ENCODE data around the gene CRYBG1.
A peak's percentile ranks its signal among the peaks of the same experiment; 100 is the strongest.

Gene CRYBG1

DNA sequence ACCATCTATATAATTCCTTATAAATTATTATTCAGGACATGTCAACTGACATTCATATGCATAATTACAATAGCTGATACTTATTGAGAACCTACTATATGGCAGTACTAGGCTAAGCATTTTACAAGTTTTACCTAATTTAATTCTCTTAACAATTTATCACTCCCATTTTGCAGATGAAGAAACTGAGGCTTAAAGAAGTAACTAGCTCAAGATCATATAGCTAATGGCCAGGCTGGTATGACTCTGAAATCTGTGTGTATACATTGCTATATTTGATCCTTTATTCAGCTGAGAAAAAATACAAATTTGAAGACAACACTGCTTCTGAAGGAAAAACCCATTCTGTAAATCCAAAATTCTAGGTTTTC is 85.0 kb downstream of the CRYBG1 start:
- no peak overlapping the region for H3K4me3 ChIP-seq (ENCODE audit: low read depth, low read length)
- TF ChIP-seq, protein P1, sequence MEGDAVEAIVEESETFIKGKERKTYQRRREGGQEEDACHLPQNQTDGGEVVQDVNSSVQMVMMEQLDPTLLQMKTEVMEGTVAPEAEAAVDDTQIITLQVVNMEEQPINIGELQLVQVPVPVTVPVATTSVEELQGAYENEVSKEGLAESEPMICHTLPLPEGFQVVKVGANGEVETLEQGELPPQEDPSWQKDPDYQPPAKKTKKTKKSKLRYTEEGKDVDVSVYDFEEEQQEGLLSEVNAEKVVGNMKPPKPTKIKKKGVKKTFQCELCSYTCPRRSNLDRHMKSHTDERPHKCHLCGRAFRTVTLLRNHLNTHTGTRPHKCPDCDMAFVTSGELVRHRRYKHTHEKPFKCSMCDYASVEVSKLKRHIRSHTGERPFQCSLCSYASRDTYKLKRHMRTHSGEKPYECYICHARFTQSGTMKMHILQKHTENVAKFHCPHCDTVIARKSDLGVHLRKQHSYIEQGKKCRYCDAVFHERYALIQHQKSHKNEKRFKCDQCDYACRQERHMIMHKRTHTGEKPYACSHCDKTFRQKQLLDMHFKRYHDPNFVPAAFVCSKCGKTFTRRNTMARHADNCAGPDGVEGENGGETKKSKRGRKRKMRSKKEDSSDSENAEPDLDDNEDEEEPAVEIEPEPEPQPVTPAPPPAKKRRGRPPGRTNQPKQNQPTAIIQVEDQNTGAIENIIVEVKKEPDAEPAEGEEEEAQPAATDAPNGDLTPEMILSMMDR (conservative IDR thresholded peaks at IDR 0.05; ENCODE audit: low read depth, low read length): no peak
- DNase-seq (ENCODE audit: low read depth): no peak

DNA sequence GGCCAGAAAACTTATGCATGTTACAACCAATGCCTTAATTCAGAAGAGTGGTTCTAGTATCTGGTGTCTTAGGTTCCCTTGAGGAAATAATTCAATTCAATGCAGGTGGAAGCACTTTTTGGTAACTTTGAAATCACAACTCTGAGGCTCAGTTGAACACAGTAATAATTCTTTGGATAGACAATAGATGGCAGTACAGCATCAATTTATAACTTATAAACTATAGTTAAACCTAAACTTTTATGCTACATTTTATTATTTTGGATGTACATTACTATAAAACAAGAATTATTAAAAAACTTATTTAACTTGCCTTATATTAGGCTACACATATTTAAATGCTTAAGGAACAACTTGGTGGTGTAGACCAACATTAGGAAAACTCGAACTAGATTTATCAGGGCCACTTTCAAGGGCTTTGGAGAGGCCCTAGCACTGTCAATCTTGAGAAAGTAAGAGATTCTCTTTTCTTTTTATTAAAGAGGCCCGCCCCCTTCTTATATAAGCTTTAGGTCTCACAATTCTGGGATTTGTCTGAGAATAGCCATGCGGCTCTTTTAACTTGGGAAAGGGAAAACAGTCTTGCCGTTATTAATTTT is 85.9 kb downstream of the CRYBG1 start:
- DNase-seq (ENCODE audit: low read depth): peak; percentile 42
- H3K4me3 ChIP-seq (ENCODE audit: low read depth, low read length): no peak overlapping the region
- TF ChIP-seq, protein P1 (conservative IDR thresholded peaks at IDR 0.05; ENCODE audit: low read depth, low read length): peak; percentile 49

DNA sequence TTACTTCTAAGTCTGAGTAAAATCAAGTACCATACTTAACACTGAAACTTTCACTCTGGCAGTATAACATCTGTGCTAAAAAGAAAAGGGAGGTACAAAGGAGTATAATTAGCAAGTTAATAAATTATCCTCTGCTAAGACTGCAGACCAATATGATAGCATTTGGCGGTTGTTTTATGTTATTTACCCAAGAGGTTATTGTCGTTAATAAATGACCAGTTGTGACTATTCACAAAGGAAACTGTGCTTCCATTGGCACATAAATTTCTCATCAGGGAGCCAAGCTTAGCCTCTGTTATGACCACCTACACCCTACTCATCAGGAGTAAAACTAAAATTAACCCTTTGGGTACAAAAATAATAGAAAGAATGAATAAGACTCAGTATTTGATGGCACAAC is 86.5 kb downstream of the CRYBG1 start:
- no peak overlapping the region for H3K4me3 ChIP-seq (ENCODE audit: low read depth, low read length)
- TF ChIP-seq, protein P1 (conservative IDR thresholded peaks at IDR 0.05; ENCODE audit: low read depth, low read length): no peak
- DNase-seq (ENCODE audit: low read depth): no peak

DNA sequence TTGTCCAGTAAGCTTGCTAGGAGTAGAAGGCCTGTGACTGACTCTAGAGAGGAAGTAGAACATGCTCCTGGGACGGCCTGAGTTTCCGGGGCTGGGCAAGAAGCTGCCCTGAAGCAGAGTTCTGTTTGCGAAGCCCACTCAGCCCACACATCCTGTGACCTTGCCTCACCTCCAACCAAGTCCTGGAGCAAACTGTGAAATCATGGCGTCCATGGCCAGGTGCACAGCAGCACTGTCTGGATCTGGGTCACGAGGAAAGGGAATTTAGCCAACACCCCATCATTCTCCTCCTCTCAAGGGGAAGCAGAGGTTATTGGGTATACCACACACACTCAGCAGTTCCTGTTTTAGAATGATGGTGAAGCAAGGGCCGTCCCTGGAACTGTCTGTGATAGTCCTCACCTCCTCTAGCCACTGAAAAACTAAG is 87.5 kb downstream of the CRYBG1 start:
- DNase-seq (ENCODE audit: low read depth): no peak
- no peak overlapping the region for H3K4me3 ChIP-seq (ENCODE audit: low read depth, low read length)
- TF ChIP-seq, protein P1 (conservative IDR thresholded peaks at IDR 0.05; ENCODE audit: low read depth, low read length): no peak

DNA sequence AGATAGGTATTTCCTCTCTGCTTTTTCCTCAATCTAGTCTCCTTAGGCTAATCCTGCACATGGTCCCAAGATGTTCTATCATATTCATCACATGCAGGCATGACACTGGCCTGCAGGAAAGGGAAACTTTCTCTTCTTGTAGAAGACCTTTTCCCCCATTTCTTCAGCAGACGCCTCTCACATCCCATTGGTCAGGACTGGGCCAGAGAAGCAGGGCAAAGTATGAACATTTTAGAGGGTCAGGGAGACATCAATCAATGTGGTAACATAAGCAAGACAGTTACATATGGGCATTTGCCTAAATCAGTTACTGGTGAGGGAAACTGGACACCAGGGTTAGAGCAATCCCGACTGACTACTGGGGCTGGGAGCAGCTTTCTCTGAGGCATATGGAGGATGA is 90.1 kb downstream of the CRYBG1 start:
- TF ChIP-seq, protein P1 (conservative IDR thresholded peaks at IDR 0.05; ENCODE audit: low read depth, low read length): no peak
- peak; percentile 26 for DNase-seq (ENCODE audit: low read depth)
- H3K4me3 ChIP-seq (ENCODE audit: low read depth, low read length): no peak overlapping the region

DNA sequence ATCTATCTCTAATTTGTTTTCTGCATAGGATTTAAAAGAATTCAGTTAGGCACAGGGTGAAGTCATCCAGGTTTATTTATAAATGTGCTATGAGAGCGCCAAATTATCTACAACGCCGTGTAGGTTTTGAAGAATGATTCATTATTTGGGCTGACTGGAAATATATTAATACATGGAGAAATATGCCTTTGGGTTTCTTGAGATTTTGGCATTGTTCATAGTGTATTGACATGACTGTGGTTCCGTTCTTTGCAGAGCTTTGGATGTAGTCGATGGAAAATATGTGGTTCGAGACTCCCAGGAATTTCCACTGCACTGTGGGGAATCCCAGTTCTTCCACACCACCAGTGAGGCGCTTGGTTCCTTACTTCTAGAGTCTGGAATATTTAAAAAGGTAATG is 90.9 kb downstream of the CRYBG1 start:
- TF ChIP-seq, protein P1 (conservative IDR thresholded peaks at IDR 0.05; ENCODE audit: low read depth, low read length): no peak
- DNase-seq (ENCODE audit: low read depth): peak; percentile 59
- H3K4me3 ChIP-seq (ENCODE audit: low read depth, low read length): no peak overlapping the region

DNA sequence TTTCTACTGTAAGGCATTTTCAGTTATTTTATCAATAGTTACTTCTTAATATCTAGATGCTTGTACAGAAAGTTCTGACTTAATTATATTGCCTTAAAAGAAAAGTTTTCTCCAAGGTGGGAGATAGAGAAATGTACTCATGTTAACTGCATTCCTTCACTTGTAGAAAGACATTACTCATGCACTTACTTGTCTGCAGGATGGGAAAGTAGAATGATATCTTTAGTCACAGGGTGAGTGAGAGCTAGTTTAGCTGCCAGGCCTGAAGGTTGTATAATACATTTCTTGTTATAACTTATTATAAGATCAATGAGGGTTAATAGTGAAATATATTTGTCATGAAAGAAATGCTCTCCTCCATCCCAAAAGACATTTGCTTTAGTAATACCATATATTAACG is 92.1 kb downstream of the CRYBG1 start:
- TF ChIP-seq, protein P1 (conservative IDR thresholded peaks at IDR 0.05; ENCODE audit: low read depth, low read length): no peak
- DNase-seq (ENCODE audit: low read depth): peak; percentile 23

More for the DNA sequence above, 92.1 kb downstream of the CRYBG1 start:
- no peak overlapping the region for H3K4me3 ChIP-seq (ENCODE audit: low read depth, low read length)
